HG03521 (cell line): Measurements from ENCODE around the gene ALK.

Source experiments
- ATAC-seq: cut with Tn5 transposase; IDR thresholded peaks from one replicate; pipeline ENCODE4 v1.9.1; 2021; ENCODE audit warnings: mild to moderate bottlenecking, moderate library complexity; ENCODE audit not compliant: unreplicated experiment

The ALK gene

DNA sequence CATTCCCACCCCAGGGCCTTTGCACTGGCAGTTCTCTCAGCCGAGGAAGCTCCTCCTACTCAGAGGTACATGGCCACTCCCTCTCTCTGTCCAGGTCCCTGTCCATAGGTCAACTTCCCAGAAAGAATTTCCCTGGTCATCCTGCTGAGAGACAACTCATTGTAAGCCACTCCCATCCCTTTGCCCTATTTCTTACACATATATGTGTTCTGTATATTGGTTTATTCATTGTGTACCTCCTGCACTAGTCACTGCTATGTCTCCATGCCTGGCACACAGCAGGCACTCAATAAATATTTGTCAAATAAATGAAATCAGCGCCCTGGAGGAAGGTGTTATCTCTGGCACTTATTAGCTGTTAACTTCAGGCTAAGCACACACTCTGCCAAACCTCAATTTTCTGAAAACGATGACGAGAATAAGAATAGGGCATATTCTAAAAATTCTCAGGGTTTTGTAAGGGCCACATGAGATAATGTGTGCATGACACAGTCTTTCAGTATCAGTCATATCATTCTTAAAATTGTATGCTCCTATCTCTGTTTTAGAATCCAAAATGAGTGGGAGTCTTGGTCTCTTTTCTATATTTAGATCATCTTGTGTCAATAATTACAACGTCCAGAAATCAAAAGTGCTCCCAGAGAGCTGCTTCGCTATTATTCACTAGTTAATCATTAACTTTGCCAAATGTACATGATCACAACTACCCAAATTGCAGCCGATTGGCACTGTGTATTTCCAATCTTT is 198.0 kb downstream of the ALK start:
- ATAC-seq = peak; percentile 71

DNA sequence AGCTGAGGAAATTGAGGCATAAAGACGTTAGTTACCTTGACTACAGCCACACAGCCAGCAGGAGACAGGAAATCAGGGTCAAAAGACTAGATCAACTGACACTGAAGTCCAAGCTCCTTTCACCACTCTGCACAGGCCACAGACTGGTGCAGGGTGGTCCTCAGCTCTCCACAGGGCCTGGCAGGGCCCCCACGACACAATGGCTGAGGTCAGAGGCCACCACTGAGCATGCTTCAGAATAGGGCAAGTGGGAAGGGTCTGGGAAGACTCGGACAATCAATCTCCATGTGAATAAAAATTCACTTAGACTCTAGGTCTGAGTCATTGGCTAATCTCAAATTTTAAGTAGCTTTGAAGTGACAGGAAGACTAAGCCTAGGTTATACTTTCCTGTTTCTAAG is 201.7 kb downstream of the ALK start:
- ATAC-seq = no peak

DNA sequence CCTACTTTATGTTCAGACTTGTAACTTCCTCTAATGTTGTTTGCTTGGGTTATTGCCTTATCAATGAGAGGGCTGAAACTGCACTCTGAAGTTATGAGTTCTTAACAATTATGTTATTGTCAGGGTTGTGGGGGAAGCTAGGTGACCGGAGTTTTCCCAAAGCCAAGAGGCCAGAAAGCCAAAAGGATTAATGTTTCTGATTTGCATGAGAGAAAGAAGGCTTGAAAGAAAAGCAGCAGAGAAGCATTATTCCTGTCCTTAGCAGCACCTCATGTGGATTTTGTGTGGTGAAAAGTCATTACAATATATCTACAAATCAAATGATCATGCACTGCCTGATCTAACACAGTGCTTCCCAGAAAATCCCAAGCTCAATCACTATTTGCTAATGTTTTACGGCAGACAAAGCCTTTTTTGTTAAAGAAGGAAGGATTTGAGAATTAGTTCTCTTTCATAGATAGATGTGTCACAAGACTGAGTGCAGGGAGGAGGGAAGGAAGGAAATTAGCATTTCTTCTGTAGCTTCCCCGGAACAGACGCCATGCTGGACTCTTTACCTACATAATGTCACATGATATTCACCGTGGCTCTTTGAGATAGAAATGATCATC is 203.2 kb downstream of the ALK start:
- ATAC-seq = no peak

DNA sequence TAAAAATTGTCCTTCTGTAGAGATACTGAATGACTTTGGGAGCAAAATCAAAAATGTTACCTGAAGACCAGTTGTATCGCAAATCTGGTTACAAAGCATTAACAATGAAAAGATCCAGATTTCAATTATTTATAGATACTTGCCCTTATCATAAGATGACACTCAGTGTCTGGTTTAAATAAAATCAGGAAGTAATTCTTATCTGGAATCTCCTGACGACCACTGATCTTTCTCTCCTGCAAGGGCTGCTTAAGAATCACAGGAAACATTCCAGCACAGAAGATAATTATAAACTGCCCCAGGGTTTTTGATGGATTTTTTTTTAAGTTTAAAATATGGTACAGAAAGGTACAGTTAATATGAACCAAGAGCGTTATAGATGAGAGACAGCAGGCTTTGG is 205.7 kb downstream of the ALK start:
- ATAC-seq = no peak

DNA sequence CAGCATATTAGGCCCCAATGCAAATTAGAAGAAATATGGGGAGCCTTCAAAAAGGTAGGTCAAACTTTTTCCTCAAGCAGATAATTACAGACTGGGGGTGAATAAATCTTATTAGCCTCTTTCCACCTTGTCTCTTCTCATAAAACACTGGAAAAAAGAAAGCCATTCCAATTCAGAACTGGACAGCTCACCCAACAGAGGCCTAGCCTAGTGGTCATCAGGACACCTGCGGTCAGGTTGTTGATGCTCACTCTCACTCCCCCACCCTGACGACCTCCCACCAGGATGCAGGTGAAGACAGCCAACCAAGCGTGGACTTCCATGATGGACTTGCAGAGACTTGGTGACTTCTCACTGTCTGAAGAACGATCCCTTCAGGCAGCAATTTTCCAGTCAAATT is 207.1 kb downstream of the ALK start:
- no peak for ATAC-seq

DNA sequence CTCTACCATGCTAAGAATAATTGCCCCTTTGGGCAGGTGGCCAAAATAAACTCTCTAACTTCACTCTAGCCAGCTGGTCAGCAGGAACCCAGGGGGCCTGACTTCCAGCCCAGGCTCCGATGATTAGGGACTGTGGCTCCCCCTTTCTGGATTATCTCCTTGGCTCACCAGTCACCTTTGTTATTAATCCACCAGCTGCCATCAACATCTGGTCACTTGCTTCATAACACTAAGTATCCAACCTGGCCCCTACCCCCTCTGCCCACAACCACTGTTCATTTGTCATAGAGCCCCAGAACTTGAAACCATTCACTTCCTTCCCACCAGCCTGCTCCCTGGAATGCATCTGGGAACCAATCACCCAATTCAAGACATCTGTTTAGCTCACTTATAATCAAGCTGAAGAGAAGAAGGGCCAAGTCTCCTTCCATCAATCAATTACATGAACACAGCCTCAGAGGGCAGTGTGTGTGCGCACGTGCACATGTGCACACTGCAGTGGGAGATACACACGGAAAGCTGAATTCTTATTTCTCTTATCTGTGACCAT is 215.1 kb downstream of the ALK start:
- no peak for ATAC-seq

DNA sequence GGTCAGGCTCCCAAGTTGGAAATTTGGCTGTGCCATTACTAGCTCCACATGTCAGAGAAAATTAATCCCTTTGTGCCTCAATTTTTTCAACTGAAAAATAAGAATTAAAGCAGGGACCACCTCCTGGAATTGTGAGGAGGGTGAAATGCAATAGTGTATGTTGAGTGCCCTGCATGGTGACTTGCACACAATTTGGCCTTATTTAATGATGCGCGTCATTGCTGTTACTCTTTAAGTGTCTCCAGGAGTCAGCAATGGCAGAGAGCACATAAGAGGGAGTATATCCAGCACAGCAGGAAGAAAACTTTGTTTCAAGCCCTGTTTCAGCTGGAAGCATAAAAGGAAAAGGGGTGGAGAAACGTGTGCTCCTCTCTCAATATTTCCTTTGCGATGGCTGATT is 215.8 kb downstream of the ALK start:
- ATAC-seq = no peak

DNA sequence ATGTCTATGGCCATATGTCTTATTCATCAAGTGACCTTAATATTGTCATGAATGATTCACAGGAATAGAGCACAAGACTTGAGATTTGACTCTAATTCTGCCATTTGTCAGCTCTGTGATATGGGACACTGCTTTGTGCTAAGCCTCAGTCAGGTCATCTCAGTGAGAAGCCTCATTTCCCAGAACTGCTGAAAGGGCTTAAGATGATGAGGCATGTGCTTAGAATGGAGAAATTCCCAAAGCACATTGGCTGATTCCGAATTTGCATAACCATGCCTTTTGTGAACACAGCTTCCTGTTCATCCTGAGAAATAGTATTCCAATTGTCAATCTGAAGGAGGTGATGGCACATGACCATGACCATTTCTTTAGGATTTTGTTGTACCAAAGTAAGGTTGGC is 218.1 kb downstream of the ALK start:
- ATAC-seq = no peak

DNA sequence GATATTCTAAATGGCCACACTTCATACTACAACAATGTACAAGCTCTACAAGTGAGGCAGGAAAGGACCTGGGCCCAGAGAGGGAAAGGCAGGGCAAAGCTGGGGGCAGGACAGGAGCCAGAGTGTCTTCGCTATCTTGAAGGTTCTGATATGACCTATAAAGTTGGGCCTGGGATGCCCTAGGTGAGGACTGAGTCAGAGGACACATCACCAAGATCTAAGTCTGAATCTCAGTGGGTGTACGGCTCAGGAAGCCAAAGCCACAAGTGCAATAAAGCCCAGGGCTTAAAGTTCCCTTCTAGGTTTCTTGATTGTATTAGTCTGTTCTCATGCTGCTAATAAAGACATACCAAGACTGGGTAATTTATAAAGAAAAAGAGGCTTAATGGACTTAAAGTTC is 219.1 kb downstream of the ALK start:
- ATAC-seq = no peak

DNA sequence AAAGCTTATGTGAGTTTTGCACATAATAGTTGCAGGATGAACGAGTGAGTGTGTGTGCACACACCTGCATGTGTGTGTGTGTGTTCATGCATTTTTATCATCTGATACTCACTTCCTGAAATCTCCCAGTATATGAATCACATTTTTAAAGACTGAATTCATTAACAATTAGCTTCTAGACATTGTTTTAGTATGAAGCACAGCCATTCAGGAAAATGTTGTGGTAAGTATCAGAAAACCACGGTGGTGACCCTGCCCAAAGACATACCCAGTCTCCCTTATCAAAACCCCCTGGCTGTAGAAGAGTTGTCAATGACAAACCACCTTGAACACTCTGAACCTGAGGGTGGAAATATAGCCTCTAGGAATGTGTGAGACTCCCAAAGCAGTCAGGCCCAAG is 220.8 kb downstream of the ALK start:
- no peak for ATAC-seq

DNA sequence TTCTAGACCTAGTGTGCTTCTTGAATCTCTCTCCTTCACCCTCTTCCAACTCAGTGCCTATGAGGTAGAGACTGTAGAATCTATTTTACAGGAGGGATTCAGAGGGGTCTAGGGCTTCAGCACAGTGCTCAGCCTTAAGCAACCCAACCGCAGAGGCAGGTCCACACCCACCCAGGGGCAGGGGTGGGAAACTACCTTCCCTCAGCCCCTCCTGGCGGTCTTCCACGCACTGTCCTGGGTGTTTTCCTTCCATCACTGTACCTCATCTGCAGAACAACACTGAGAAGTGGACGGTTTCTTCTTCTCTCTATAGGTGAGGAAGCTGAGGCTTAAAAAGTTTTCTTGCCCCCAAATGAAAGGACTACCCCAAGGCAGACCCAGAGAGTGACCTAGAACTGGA is 222.3 kb downstream of the ALK start:
- ATAC-seq = no peak

DNA sequence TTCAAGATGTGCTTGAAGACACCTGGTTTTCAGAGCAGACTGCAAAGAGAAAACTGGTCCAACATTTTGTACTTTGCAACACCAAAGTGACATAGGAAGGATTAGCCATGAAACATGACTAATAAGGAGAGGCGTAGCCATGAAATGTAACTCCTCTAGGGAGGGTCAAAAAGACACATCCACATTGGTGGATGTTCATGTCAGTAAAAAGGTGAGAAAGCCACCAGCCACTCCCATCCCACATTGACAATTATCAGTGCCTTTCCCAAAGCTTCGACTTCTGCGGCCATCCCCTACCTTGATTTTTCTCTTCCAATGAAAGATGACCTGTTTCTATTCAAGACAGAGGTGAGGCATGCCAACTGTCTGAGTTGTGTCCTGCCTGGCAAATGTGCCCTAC is 223.2 kb downstream of the ALK start:
- no peak for ATAC-seq

DNA sequence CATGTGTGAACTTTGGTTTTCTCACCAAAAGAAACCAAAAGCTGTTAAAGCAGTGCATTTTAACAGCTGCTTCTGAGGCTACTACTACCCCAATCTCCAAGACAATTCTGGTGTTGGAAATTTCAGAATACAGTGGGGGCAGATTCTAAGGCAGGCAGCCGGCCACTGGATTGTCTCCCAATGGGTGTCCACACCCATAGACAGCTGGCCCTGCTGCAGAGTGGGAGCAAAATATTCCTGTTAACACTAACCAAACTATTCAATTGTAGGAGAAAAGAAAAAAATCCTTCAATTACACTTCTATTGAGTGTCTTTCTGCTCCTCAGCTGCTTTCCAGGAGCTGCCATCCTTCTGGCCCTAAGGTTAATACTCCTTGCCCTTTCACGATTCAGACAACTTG is 223.7 kb downstream of the ALK start:
- ATAC-seq = no peak

DNA sequence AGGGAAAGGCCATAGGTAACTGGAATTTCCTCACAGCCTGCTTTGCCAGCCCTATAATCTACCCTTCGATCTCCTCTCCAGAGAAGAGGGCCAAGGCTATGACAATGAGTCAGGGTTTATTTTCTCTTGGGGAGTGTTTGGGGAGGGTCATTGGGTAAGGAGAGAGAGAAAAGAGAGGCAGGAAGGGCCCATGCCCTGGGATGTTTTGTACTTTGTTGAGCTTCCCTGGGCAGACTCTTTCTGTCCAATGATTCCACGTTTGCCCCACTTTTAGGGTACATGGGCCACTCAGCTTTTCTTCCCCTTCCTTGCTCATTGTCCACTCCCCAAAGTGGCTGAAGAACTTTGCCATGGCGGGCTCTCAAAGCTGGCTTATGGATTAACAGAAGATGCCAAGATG is 224.2 kb downstream of the ALK start:
- ATAC-seq = no peak

DNA sequence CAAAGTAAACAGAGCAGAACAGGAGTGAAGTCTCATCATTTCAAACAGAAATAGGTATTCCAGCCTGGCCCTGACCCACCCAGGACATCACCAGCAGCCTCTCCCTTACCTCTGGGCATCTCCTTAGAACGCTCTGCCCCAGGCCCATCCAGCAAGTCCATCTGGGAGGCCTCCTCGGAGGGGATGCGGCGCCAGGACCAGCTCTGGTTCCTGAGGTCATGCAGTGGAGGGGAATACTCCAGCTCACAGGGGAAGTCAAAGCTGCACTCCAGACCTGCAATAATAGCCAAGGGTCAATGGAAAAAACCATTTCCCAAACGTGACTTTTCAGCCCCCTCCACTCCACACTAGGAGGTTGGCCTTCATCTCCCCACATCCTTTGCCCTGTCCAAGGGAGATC is 226.6 kb downstream of the ALK start:
- ATAC-seq = no peak

DNA sequence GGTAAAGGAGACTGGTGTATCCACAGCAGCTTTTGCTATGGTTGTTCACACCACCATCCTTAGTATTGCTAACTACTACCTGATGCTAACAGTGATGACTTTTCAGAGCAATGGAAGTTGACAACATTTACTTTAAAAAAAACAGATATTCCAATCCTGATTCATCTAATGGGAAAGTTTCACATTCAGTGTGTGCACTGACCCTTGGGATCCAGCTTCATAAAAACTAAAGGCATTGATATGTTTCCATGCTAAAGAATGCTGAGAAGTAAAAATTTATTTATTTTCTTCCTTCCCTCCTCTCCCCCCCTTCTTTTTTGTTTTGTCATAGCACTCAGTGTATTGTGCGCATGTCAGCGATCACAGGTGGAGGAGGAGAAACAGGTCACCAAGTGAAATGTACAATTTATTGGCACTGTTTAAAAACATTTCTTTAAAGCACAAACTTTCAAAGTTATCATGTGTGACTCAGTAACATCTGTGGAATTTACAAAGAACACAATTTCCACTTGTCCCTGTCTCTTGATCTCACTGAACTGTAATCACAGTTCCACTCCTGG is 229.9 kb downstream of the ALK start:
- no peak for ATAC-seq

DNA sequence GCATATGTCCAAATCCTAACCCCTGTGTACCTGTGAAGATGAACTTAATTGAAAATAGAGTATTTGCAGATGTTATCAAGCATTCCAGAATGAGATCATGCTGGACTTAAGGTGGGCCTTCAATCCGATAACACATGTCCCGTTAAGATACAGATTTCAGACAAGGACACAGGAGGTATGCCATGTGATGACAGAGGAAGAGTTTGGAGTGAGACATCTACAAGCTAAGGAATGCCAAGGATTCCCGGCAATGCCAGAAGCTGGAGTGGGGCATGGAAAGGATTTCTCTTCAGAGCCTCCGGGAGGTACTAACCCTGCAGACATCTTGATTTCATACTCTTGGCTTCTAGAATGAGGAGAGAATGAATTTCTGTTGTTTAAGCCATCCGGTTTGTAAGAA is 231.7 kb downstream of the ALK start:
- no peak for ATAC-seq

DNA sequence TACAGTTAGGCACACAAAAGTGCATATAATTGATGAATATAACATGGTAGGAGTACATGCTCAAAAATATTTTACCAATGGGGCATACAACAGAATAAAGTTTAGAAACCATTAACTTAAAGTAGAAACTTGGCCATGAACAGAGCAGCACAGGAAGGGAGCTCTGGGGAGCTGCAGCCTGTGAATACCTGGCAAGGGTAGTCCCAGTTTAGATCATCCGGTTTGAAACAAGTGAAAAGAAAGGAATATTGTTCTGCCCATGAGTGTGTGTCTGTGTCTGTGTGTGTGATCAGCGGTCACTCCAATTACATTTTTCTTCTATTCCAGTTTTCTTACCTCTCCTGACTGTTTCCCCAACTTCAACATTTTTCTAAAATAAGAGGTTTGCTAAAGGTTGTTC is 233.0 kb downstream of the ALK start:
- no peak for ATAC-seq

DNA sequence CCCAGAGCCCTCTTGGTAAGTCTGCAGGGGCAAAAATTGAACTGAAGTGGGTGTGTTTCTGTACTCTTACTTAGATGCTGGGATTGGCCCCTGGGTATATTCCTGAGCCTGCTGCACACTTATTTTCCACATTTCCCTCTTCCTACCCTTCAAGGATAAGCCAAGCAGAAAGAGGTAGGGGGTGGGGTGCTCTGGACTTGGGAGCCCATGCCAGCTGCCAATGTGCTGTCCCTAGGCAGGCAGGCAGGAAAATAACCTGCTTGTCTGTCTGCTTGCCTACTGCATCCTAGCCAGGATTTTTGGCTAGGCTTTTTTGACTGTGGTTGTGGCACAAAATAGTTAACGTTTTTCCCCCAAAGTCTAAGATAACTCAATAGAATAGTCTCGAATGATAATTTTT is 234.3 kb downstream of the ALK start:
- ATAC-seq = no peak

DNA sequence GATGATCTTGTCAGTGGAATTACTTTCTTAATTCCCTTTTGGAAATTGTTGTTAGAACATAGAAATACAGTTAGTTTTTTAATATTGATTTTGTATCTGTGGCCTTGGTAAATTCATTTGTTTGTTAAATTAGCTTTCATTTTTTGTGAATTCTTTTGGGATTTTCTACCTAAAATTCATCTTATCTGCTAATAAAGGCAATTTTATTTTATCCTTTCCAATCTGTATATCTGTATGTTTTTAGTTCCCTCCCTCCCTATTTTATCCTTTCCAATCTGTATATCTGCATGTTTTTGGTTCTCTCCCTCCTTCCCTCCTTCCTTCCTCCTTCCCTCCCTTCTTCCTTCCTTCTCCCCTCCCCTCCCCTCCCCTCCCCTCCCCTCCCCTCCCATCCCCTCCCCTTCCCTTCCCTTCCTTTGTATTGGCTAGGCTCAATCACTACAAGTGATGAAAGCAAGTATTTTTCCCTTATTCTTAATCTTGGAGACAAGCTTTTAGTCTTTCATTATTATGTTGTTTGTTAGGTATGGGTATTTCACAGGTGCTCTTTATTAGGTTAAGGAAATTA is 244.4 kb downstream of the ALK start:
- ATAC-seq = no peak

DNA sequence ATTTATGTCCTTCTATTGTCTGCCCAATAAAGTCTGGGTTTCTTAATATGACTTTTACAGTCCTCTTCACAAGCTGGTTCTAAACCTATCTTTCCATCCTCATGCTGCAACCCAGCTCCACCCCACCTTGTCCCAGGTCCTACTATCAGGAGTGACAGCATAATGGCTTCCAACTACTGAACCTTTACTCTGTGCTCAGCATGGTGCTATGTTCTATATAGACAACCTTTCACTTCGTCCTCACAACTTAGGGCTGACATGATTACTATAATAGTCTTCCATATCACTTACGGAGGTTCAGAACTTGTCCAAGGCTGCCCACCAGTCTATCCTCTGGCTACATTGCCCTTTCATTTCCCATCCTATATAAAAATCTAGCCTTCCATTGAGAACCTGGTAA is 256.8 kb downstream of the ALK start:
- ATAC-seq = no peak

DNA sequence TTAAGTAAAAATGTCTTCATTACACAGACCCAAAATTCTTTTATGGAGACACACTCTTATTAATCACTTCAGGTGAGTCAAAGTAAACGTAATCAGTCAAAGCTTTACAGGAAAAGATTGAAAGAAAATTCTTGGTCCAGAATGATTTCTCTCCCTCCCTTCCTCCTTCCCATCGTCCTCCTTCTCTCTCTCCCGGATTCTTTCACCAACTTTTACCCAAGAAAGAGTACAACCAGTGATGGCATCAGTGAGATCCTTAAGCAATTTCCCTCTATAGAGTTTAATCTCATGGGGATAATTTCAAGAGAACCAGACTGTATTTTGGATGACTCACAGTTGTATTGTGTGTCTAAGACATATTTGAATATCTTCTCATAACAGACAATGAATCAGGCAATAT is 258.1 kb downstream of the ALK start:
- no peak for ATAC-seq
